ENCODE data around the gene PAX6. TPM values are rescaled to one million over a fixed set of nuclear protein-coding genes. Genes with fewer than 3 reads are reported as not detected.

The PAX6 gene
- total and polyA plus RNA-seq, 5 donors from 2014 or later = not detected

DNA sequence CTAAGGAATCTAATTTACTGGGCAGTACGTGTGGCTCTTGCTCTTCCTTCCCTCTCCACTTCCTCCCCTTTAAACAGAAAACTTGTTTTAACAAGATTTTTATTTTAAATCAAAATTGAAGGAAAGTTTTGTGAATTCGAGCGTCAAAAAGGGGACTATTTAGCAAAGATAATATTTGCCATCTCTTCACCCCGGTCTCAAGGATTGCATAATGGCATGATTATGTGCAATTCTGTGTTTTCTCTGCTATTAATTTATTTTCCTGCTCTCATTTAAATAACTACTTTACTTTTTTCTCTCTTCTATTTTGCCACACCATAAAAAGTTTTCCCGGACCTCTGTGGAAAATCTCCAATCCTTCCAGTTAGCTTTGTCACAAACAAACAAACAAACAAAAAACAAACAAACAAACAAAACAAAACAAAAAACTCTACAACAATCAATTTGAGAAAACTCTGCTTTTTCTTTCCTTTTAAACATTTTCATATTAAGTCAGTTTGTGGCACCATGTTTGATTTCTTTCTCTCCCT, 10.2 kb upstream of the PAX6 start:
- Mint-ChIP-seq H3K4me3 (no peak overlapping the region), H3K4me1 (peaks cover 8 to 36% (median 14%) of the 10 kb centered on the region in 4 donors), H3K27ac (no peak overlapping the region), H3K36me3 (no peaks in the 10 kb centered on the region), H3K27me3 (peaks cover 93% of the 10 kb centered on the region), H3K9me3 (peaks cover 0 to 11% (median 0%) of the 10 kb centered on the region in 7 donors)
- H3K36me3 ChIP-seq (ENCODE audit: control insufficient read depth, insufficient read depth, low read length) = no peaks in the 10 kb centered on the region
- DNase-seq (no peak), ATAC-seq (ENCODE audit: low read depth in 2 of 2) (no peak)
- peaks cover 30% of the 10 kb centered on the region for H3K4me1 ChIP-seq (ENCODE audit: control insufficient read depth, insufficient read depth, low read length, poor library complexity, severe bottlenecking)
- H3K27me3 ChIP-seq (ENCODE audit: control insufficient read depth, insufficient read depth, low read length) = peaks cover 38% of the 10 kb centered on the region
- H3K9me3 ChIP-seq (ENCODE audit: control insufficient read depth in 2 of 2, low read length in 2 of 2) = peaks cover 0 to 4% of the 10 kb centered on the region in 2 experiments
- no peak overlapping the region for H3K27ac ChIP-seq (ENCODE audit: insufficient read depth, low read length, poor library complexity, severe bottlenecking)
- H3K4me3 ChIP-seq (ENCODE audit: low read depth, low read length) = no peak overlapping the region

DNA sequence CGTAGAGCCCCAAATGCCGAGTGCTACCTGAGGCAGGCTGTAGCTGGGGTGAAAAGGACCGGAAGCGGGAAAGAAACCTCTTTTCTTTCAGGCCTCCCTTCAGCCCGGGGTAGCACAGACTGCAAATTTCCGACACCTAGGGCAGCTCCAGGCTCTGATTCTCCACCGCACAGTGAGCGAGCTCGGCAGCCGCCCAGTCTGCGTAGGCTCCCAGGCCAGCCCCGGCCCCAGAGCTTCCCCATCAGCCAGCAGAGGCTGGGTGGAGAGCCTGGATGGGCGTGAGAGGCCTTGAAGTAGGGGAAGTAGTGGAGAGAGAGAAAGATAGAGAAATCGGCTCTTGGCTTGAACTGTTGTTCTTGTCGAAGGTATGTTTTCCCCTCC, 9.3 kb upstream of the PAX6 start:
- Histone ChIP-seq H3K27ac (ENCODE audit: insufficient read depth, low read length, poor library complexity, severe bottlenecking) (no peak overlapping the region), H3K4me1 (ENCODE audit: control insufficient read depth, insufficient read depth, low read length, poor library complexity, severe bottlenecking) (peaks cover 32% of the 10 kb centered on the region), H3K36me3 (ENCODE audit: control insufficient read depth, insufficient read depth, low read length) (no peaks in the 10 kb centered on the region), H3K4me3 (ENCODE audit: low read depth, low read length) (no peak overlapping the region), H3K9me3 (ENCODE audit: control insufficient read depth in 2 of 2, low read length in 2 of 2) (peaks cover 0 to 4% of the 10 kb centered on the region in 2 experiments), H3K27me3 (ENCODE audit: control insufficient read depth, insufficient read depth, low read length) (peaks cover 38% of the 10 kb centered on the region)
- DNase-seq (no peak), ATAC-seq (ENCODE audit: low read depth in 2 of 2) (no peak)
- peaks cover 7 to 35% (median 15%) of the 10 kb centered on the region in 4 donors for H3K4me1 Mint-ChIP-seq
- no peak overlapping the region for H3K27ac Mint-ChIP-seq
- H3K9me3 Mint-ChIP-seq = peaks cover 0 to 12% (median 0%) of the 10 kb centered on the region in 7 donors
- H3K27me3 Mint-ChIP-seq = peaks cover 93% of the 10 kb centered on the region
- H3K36me3 Mint-ChIP-seq = no peaks in the 10 kb centered on the region
- no peak overlapping the region for H3K4me3 Mint-ChIP-seq

DNA sequence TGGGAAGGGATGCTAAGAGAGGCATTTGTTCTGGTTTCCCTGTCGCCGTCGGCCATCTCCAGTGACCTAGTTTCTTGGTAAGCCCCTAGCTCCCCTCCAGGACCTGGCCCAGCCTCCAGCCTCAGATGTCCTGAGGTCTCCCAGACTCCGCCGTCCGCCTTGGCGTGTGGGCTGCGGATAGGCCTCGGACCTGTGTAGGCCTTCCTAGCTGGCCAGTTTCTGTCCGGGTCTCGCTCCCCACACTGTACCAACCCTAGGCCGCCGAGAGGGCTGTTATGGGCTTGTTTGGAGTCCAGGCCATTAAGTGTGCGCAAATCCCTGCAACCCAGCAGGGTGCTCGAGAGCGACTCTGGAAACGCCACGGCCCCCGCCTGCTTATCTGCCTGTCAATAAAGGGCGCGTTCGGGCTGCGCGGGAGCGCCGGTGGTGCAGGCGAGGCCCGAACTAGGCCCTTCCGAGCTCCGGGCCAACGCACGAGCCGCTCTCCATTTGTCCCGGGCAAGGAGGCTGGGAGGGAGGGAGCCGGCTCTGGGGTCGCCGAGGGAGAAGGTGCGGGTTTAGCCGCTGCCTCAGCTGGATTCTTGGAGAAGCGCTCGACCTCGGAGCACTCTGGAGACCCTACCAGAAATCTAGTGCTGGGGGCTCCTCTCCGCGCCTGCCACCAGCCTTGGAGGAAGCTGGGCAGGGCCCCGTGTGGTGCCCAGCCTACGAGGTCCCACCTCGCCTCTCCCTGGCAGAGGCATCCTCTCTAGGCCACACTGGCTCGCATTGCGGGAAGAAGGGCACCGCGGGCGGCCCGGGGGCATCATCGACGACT, 8.7 kb upstream of the PAX6 start:
- ATAC-seq (ENCODE audit: low read depth in 2 of 2) = no peak
- H3K4me3 Mint-ChIP-seq = peak overlapping the region in 1 of 4 donors; percentile 32

DNA sequence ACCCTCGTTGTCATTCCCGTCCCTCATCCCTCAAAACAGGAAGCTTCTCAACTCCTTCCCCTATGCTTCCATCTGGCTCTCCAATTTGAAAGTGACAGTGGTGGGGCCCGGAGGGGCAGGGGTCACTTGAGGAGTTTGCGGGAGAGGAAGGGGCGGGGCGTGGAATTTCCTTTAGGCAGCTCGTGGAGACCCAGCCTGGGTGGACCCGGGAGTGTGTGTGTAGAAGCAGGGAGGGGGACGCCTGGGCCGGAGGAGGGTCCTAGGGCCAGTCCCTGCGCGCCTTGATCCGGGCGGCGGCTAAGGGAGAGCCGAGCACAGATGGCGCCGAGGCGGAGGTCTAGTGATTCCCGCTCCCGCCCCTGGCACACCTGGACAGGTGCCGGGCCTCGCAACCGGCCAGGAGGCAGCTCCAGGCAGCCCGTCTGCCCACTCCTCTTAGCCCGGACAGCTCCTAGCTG, 7.8 kb upstream of the PAX6 start:
- Mint-ChIP-seq H3K36me3 (no peaks in the 10 kb centered on the region), H3K4me3 (peak overlapping the region in 1 of 4 donors; percentile 54), H3K4me1 (peaks cover 5 to 33% (median 8%) of the 10 kb centered on the region in 4 donors), H3K27ac (no peak overlapping the region), H3K9me3 (peaks cover 0 to 14% (median 0%) of the 10 kb centered on the region in 7 donors), H3K27me3 (peaks cover 91% of the 10 kb centered on the region)
- Histone ChIP-seq H3K27me3 (ENCODE audit: control insufficient read depth, insufficient read depth, low read length) (peaks cover 37% of the 10 kb centered on the region), H3K27ac (ENCODE audit: insufficient read depth, low read length, poor library complexity, severe bottlenecking) (no peak overlapping the region), H3K4me3 (ENCODE audit: low read depth, low read length) (no peak overlapping the region), H3K9me3 (ENCODE audit: control insufficient read depth in 2 of 2, low read length in 2 of 2) (peaks cover 0 to 4% of the 10 kb centered on the region in 2 experiments), H3K4me1 (ENCODE audit: control insufficient read depth, insufficient read depth, low read length, poor library complexity, severe bottlenecking) (peaks cover 44% of the 10 kb centered on the region), H3K36me3 (ENCODE audit: control insufficient read depth, insufficient read depth, low read length) (no peaks in the 10 kb centered on the region)
- ATAC-seq (ENCODE audit: low read depth in 2 of 2) = no peak
- DNase-seq = no peak

More for the DNA sequence above, 8.7 kb upstream of the PAX6 start:
- H3K27me3 ChIP-seq (ENCODE audit: control insufficient read depth, insufficient read depth, low read length) = peaks cover 39% of the 10 kb centered on the region
- Mint-ChIP-seq H3K27ac (no peak overlapping the region), H3K4me1 (peaks cover 7 to 33% (median 12%) of the 10 kb centered on the region in 4 donors), H3K36me3 (no peaks in the 10 kb centered on the region), H3K27me3 (peaks cover 93% of the 10 kb centered on the region), H3K9me3 (peaks cover 0 to 14% (median 0%) of the 10 kb centered on the region in 7 donors)
- peaks cover 0 to 4% of the 10 kb centered on the region in 2 experiments for H3K9me3 ChIP-seq (ENCODE audit: control insufficient read depth in 2 of 2, low read length in 2 of 2)
- no peak overlapping the region for H3K27ac ChIP-seq (ENCODE audit: insufficient read depth, low read length, poor library complexity, severe bottlenecking)
- no peak for DNase-seq
- H3K4me3 ChIP-seq (ENCODE audit: low read depth, low read length) = no peak overlapping the region
- H3K4me1 ChIP-seq (ENCODE audit: control insufficient read depth, insufficient read depth, low read length, poor library complexity, severe bottlenecking) = peaks cover 35% of the 10 kb centered on the region
- H3K36me3 ChIP-seq (ENCODE audit: control insufficient read depth, insufficient read depth, low read length) = no peaks in the 10 kb centered on the region

DNA sequence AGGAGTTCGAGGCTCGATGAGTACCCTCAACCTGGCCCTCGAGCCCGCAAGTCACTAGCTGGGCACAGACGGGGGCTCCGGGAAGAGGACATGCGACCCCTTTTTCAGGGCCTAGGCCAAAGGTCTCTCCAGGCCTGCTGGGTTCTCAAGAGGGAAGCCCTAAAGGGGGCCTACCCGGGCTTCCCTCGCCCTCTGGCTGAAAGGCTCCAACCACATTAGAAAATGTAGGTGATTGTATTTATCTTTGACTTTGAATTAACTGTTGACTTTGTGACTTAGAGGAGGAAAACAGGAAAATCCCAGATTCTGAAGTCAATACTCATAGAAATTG, 7.3 kb upstream of the PAX6 start:
- Histone ChIP-seq H3K4me1 (ENCODE audit: control insufficient read depth, insufficient read depth, low read length, poor library complexity, severe bottlenecking) (peaks cover 49% of the 10 kb centered on the region), H3K4me3 (ENCODE audit: low read depth, low read length) (no peak overlapping the region), H3K9me3 (ENCODE audit: control insufficient read depth in 2 of 2, low read length in 2 of 2) (peaks cover 0 to 4% of the 10 kb centered on the region in 2 experiments), H3K36me3 (ENCODE audit: control insufficient read depth, insufficient read depth, low read length) (no peaks in the 10 kb centered on the region), H3K27ac (ENCODE audit: insufficient read depth, low read length, poor library complexity, severe bottlenecking) (no peak overlapping the region), H3K27me3 (ENCODE audit: control insufficient read depth, insufficient read depth, low read length) (peaks cover 39% of the 10 kb centered on the region)
- H3K9me3 Mint-ChIP-seq = peaks cover 0 to 12% (median 0%) of the 10 kb centered on the region in 7 donors
- peaks cover 7 to 35% (median 9%) of the 10 kb centered on the region in 4 donors for H3K4me1 Mint-ChIP-seq
- peak overlapping the region in 1 of 3 donors; percentile 9 for H3K27ac Mint-ChIP-seq
- ATAC-seq (ENCODE audit: low read depth in 2 of 2) (no peak), DNase-seq (no peak)
- peaks cover 90% of the 10 kb centered on the region for H3K27me3 Mint-ChIP-seq
- H3K4me3 Mint-ChIP-seq = peak overlapping the region in 2 of 4 donors; percentile 27 to 70
- no peaks in the 10 kb centered on the region for H3K36me3 Mint-ChIP-seq

DNA sequence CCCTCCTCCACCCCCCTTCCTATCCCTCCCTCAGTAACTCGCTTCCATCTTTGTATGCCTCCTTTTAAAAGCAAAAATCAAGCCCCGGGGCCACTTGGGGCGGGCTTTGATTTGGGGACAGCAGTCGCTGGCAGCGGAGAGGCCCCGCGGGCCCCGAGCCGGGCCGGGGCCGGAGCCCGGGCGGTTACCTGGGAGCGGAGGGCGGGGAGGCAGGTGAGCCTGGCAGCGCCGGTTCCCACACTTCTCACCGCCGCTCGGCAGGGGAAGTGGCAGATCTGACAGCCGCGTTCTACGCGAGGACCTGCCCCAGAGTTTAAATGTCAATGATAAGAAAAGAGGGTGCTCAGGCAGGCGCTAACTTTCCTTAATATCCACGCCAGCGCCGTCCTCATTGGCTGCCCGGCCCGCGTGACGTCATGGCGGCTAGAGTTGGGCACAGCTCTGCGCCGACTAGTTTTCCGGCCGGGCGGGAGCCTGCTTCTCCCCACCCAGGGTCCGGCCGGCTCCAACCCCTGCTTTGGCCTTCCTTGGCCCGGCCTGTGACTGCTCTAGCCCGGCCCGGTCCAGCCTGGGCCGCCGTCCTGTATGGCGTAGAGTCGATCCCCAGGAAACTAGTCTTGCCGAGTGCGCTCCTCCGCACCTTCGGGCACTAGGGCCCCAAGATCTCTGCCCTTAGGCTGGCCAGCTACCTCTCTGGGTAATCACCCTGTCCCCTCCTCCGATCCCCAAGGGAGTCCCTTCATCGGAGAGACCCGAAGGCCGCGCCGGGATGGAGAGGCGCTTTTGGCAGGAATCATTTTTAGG, 6.7 kb upstream of the PAX6 start:
- Histone ChIP-seq H3K36me3 (ENCODE audit: control insufficient read depth, insufficient read depth, low read length) (no peaks in the 10 kb centered on the region), H3K4me1 (ENCODE audit: control insufficient read depth, insufficient read depth, low read length, poor library complexity, severe bottlenecking) (peaks cover 53% of the 10 kb centered on the region), H3K27me3 (ENCODE audit: control insufficient read depth, insufficient read depth, low read length) (peaks cover 38% of the 10 kb centered on the region), H3K27ac (ENCODE audit: insufficient read depth, low read length, poor library complexity, severe bottlenecking) (no peak overlapping the region), H3K9me3 (ENCODE audit: control insufficient read depth in 2 of 2, low read length in 2 of 2) (peaks cover 0 to 3% of the 10 kb centered on the region in 2 experiments), H3K4me3 (ENCODE audit: low read depth, low read length) (no peak overlapping the region)
- no peak for DNase-seq
- Mint-ChIP-seq H3K4me1 (peaks cover 9 to 36% (median 11%) of the 10 kb centered on the region in 4 donors), H3K4me3 (peak overlapping the region in 3 of 4 donors; percentile 70 to 79 (median 74)), H3K27ac (peak overlapping the region in 1 of 3 donors; percentile 9), H3K9me3 (peaks cover 0 to 9% (median 0%) of the 10 kb centered on the region in 7 donors), H3K27me3 (peaks cover 89% of the 10 kb centered on the region), H3K36me3 (no peaks in the 10 kb centered on the region)
- ATAC-seq (ENCODE audit: low read depth in 2 of 2) = no peak

DNA sequence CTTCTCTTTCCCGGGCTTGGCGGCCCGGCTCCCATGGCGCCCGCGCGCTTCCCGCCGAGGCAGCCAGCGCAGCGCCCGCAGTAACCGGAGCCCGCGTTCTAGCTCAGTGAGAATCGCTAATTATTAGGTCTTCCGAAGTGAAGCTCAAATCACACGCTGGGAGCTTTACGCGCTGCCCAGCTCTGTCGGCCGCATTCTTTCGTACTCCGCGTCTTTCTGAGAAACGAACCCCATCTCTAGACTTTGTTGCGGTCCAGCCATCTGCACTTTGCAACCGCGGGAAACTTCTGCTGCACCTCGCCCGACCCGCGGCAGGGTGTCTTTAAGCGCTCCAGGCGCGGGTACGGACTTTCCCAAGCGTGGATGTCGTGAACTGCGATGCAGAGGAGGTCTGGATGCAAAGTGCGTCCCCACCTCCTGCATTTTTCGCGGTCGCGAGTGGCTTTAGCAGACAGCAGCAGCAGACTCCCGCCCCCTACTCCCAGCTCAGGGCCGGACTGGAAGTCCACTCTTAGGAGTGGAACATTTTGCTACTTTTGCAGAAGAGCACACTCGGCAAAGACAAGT, 6.0 kb upstream of the PAX6 start:
- Histone ChIP-seq H3K4me1 (ENCODE audit: control insufficient read depth, insufficient read depth, low read length, poor library complexity, severe bottlenecking) (peaks cover 59% of the 10 kb centered on the region), H3K27me3 (ENCODE audit: control insufficient read depth, insufficient read depth, low read length) (peaks cover 39% of the 10 kb centered on the region), H3K4me3 (ENCODE audit: low read depth, low read length) (no peak overlapping the region), H3K27ac (ENCODE audit: insufficient read depth, low read length, poor library complexity, severe bottlenecking) (no peak overlapping the region), H3K36me3 (ENCODE audit: control insufficient read depth, insufficient read depth, low read length) (no peaks in the 10 kb centered on the region), H3K9me3 (ENCODE audit: control insufficient read depth in 2 of 2, low read length in 2 of 2) (peaks cover 0 to 3% of the 10 kb centered on the region in 2 experiments)
- H3K27ac Mint-ChIP-seq = no peak overlapping the region
- ATAC-seq (ENCODE audit: low read depth in 2 of 2) = no peak
- H3K9me3 Mint-ChIP-seq = peaks cover 0 to 8% (median 0%) of the 10 kb centered on the region in 7 donors
- DNase-seq = no peak
- peaks cover 89% of the 10 kb centered on the region for H3K27me3 Mint-ChIP-seq
- peak overlapping the region; percentile 67 to 79 (median 71) for H3K4me3 Mint-ChIP-seq
- H3K36me3 Mint-ChIP-seq = no peaks in the 10 kb centered on the region
- peaks cover 9 to 42% (median 13%) of the 10 kb centered on the region in 4 donors for H3K4me1 Mint-ChIP-seq

Data from CD4-positive, CD25-positive, alpha-beta regulatory T cell (primary cell).